HG03521 (cell line): ENCODE data around the gene EXOSC2.
"Not testable (repeated sequence)": the region's sequence is repeated elsewhere in the genome, so short reads cannot be mapped to it uniquely, and the experiment has no call there.

ENCODE experiments used
- ATAC-seq: cut with Tn5 transposase; IDR thresholded peaks from one replicate; pipeline ENCODE4 v1.9.1; 2021; ENCODE audit warnings: mild to moderate bottlenecking, moderate library complexity; ENCODE audit not compliant: unreplicated experiment

EXOSC2 gene

DNA sequence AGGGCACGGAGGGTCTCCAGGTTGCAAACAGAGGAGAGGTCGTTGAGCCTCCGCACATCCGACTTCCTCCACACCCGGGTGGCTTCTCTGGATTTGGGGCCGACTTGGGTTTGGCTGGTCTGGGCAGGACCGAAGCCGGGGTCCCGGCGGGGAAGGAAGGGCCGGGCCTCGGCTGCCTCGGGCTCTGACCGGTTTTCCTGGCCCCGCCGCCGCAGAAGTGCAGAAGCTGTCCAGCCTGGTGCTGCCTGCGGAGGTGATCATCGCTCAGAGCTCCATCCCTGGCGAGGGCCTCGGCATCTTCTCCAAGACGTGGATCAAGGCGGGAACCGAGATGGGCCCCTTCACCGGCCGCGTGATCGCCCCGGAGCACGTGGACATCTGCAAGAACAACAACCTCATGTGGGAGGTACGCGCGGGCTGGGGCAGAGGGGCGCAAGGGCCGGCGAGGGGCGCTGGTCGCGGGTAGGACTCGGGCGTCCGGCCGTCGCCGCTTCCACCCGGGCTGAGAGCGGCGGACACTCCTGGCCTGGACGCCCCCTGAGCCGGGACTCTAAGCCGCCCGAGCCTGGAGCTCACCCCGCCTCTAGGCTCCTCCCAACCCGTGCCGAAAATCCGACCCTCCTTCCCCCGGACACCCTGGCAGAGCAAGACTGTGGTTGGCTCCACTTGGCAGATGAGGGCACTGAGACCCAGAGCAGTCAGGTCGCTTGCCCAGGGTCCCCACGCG is 27.0 kb upstream of the EXOSC2 start:
- no peak for ATAC-seq

DNA sequence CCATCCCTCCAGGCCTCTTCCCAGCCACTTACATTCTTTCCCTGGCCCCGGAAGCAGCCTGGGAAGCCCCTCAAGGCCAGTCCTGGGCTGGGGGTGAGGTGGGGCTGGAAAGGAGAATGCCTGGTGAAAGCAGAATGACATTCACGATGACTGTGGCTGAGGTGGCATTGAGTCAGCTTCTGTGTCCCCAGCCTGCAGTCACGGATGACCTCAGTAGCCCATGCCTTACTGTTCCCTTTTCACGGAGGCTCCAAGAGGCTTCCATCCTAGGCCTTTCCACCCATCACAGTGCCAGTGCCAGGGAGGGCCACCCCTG is 26.5 kb upstream of the EXOSC2 start:
- ATAC-seq, result no peak

DNA sequence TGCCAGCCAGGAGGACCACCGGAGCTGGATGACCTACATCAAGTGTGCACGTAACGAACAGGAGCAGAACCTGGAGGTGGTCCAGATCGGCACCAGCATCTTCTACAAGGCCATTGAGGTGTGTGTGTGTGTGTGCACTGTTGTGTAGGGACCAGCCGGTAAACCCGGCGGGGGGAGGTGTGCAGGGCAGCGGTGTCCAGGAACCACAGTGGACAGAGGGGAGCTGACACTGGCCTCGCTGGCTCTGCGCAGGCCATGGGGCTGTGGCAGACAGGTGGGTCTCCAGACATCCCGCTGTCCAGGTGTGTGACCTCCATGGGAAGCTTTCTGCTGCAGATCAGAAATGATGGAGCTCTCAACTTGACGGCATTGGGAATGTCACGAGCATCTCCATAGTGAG is 25.4 kb upstream of the EXOSC2 start:
- ATAC-seq, result no peak

DNA sequence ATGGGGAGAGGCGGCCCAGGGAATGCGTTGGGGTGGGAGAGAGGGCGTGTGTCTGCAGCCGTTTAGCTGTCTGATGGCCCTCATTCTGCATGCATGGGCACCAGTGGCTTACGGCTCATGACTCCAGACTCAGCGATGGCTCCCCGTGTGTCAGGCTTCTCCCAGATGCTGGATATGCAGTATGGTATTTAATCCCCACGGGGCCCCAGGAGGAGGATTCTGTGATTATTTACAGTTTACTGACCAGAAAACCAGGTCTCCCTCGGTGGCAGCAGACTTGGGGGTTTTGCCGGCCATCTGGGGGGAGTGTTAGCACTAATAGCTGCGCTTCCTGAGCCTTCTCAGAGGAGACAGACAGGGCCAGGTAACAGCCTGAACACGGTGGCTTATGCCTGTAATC is 24.9 kb upstream of the EXOSC2 start:
- ATAC-seq, result no peak

DNA sequence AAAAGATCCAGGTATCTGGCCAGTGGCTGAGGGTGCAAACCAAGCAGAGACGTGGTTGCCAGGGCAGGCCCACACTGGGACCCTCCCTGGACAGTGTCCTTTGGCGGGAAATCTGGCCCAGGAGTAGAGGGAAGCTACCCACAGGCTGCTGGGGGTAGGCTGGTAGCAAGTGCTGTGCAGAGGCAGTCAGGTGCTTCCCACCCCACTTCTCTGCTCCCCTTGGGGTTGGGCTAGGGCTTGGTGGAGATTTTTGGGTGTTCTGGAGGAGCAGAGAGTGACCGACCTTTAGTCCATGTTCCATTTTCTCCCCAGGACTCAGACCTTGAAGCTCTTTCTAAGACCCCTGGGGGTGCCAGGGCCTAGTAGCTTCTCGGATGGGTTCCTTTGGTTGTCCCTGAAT is 23.6 kb upstream of the EXOSC2 start:
- no peak for ATAC-seq

DNA sequence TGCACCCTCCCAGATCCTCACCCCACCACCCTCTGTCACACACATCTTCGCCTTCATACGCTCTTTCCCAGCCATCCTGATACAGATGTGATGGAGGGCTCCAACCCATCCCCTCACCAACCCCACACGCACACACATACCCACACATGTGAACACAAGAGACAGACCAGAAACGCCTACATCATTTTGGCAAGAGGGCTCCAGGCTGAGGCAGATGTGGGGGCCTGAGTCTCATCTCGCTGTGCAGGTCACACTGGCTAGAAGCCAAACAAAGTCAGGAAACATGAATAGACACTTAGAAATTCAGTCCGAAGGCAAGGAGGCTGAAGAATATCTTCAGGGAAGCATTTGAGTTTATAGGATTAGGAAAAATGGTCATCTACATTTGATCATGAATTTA is 22.9 kb upstream of the EXOSC2 start:
- no peak for ATAC-seq

DNA sequence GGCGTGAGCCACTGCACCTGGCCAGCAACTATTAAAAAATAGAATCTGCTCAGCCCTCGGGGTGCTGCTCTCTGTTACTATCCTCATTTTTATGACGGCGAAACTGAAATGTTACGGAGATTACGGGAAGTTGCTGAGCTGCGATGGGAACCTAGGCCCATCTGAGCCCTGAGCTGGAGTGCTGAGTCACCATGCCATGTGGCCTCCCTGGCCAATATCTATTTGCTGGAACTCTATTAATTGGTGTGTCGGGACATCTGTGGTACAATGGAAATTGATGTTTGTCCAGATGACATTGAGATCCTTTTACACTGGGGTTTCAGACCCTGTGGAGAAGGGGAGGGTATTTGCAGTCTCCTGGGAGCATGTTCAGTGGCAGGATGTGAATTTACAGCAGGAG is 21.1 kb upstream of the EXOSC2 start:
- ATAC-seq, result no peak

DNA sequence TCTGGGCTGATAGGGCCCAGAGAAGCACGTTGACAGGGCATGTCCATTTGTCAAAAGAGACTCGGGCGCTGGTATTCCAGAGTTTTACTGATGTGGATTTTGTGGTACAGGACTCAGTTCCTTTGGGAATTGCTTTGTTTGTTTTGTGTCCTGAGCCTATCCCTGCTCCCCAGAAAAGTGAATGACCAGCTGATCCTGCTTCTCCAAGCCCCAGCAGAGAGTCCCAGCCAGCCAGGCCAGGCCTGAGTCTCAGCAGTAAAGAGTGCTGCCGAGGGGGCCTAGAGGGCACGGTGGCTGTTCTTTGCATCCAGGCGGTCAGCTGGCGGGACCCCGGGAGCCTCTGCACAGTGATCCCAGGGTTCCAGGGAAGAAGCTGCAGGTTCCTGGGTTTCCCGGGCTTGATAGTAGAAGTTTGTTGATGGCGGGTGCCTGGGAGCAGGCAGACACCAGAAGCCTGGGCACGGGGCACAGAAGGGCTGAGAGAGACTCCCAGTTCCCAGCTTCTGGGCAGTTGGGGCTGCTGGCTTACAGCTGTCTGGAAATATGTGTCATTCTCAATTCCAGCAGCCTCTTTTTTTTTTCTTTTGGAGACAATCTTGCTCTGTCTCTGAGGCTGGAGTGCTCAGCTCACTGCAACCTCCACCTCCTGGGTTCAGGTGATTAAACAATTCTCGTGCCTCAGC is 20.5 kb upstream of the EXOSC2 start:
- ATAC-seq, result no peak

DNA sequence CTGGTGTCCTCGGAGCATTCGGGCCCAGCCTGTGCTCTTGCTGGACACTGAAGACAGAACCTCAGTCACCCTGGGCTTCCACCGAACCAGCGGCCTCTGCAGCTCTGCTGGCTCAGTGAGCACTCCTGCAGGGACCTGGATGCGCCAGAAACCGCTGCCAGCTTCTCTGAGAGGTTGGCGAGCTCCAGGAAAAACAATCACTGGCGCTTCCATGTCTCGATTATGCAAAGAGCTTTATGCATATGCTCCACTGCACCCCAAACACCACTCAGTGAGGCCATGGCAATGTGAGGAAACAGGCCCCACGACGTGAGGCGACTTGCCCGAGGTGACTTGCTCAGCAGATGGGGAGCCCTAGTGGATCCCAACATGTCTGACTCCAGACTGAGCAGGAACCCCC is 18.2 kb upstream of the EXOSC2 start:
- no peak for ATAC-seq

DNA sequence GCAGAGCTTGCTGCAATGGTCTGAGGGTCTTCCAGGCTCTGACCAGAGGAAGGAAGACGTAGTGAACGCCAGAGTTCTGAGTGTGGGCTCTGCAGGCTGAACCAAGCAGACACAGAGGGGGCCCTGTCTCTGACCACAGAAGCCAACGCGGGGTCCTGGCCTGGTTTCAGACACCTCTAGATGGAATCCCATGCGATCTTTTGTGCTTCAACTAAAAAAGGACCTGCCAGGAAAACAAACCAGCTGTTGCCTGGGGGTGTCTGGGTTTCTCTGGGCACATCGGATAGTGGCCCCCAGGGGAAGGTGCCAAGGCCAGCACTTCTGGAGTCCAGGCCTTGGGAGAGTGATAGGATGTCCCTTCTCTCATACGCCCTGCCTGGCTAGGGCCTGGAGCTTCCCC is 16.3 kb upstream of the EXOSC2 start:
- ATAC-seq, result no peak

DNA sequence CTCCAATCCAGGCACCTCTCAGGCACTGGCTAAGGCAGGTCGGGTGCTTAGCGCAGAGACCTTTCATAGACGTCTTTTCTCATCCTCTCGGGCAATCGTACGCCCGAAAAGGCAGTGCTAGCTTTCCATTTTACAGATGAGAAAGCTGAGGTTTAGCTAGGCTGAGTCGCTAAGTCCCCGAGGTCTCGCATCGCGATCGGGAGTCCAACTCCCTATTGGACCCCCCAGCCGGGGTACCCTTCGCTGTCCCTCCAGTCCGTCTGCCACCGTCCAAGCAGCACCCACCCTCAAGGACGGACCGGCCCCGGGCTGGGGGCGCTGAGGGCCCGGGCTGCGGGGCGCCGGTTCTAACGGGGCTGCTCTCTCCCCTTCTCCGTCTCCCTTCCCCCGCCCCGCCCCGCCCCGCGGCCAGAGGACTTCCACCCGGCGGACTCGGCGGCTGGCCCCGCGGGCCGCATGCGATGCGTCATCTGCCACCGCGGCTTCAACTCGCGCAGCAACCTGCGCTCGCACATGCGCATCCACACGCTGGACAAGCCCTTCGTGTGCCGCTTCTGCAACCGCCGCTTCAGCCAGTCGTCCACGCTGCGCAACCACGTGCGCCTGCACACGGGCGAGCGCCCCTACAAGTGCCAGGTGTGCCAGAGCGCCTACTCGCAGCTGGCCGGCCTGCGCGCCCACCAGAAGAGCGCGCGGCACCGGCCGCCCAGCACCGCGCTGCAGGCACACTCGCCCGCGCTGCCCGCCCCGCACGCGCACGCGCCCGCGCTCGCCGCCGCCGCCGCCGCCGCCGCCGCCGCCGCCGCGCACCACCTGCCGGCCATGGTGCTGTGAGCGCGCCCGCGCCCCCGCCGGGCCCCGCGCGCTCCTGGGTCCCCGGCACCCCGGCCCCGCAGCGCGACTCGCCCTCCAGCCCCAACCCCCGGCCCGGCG is 12.5 kb upstream of the EXOSC2 start:
- ATAC-seq, result no peak

DNA sequence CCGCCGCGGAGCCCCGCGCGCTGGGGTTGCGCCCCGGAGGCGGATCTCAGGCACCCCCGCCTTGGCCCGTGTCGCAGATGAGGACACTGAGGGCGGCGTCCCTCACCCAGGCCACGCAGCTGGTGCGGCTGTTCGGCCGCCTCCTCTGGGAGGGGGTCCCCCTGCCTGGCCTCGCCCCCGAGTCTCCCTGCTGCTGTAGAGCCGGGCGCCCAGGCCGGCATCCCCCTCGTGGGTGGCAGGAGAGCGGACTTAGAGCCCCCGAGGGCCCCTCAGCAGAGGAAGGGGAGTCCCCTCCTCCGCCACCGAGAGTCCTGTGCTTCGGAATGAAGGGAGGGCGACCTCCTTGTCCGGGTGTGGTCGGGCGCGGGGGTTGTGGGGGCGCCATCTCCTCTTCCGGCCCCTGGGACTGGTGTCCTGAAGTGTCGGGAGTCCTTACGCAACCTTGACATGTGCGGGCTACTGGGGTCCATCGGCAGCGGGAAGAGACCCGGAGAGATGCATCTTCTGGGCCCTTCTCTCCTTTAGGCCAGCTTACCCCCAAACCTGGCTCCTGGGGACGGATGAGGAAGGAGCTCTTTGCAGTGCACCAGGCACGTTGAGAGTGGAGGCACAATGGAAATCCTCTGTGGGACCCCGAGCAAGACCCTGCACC is 11.7 kb upstream of the EXOSC2 start:
- no peak for ATAC-seq

DNA sequence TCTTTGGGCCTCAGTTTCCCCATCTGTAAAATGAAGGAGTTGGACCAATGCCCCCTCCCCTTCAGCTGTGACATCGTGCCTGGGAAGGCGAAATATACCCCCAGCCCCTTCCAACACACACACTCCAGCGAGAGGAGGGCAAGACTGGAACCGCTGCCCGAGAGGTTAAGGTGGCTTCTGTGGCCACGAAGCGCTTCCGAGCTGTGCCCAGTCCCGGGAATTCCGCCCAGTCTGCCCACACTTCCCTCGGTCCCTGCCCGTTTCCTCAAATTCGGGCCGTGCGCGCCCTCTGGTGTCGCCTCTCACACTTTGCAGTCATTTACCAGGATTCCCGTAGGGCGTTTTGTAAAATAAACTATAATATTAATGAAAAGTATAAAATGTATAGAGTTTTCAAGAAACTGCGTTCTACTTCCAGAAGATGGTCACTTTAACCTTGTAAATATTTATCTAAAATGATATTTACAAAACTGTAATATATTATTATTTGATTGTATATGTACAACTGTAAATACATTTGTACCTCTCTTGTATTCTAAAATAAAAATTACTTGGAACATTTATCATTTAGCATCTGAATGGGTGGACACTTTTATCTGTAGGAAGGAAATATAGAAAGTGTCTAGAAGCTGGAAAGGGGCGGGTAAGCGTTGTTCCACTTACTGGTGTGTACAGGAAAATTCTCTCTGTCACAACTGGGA is 11.0 kb upstream of the EXOSC2 start:
- ATAC-seq, result no peak

DNA sequence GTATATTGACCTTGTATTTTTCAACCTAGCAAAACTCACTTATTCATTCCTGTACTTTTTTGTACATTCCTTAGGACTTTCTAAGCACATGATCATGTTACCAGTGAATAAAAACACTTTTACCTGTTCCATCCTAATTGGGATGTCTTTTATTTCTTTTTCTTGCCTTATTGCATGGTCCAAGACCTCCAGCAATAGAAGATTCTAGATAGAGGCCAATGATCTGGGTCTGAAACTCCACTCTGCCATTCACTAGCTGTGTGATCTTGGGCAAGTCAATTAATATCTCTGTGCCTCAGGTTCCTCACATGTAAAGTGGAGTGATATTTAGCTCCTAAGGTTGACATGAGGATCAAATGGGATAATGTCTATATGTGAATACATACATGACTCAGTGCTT is 8.5 kb upstream of the EXOSC2 start:
- ATAC-seq, result no peak

DNA sequence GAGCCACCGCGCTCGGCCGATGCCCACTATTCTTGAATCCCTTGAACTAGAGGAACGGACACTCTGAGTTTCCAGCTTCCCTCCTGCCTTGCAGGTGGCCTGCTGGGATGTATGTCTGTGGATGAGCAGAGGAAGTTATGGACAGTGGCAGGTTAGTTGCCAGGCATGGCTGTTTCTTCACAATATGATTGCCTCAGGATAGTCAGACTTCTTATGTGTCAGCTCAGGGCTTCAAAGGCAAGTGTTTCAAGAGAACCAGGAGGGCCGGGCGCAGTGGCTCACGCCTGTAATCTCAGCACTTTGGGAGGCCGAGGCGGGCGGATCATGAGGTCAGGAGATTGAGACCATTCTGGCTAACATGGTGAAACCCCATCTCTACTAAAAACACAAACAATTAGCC is 7.6 kb upstream of the EXOSC2 start:
- not testable (repeated sequence) for ATAC-seq

DNA sequence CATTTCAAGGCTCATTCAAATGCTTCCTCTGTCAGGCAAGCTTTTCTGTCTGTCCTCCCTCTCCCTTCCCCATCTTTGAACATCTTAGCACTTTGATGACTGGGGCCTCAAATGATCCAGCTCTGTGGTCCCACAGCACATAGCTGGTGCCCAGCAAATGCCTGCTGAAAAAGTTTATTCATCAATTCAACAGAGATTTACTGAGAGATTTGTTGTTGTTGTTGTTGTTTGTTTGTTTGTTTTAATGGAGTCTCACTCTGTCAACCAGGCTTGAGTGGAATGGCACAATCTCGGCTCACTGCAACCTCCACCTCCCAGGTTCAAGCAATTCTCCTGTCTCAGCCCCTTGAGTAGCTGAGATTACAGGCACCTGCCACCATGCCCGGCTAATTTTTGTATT is 6.0 kb upstream of the EXOSC2 start:
- ATAC-seq, result no peak

DNA sequence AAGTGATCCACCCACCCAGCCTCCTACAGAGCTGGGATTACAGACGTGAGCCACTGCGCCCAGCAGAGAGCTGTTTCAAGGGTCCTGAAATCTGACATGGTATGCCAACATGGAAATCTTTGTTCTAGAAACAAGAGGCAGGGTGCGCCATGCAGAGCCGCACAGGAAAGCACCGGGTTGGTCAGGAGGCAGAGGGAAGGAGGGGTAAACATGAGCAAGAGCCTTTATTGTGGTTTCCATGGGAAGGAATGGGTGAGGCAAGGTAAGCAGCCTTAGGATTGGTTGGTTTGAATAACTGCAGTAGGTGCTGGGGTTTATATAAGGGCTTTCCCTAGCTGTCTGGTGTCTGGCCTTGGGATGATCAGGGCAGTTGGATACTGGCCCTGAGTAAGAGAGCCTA is 5.5 kb upstream of the EXOSC2 start:
- no peak for ATAC-seq

DNA sequence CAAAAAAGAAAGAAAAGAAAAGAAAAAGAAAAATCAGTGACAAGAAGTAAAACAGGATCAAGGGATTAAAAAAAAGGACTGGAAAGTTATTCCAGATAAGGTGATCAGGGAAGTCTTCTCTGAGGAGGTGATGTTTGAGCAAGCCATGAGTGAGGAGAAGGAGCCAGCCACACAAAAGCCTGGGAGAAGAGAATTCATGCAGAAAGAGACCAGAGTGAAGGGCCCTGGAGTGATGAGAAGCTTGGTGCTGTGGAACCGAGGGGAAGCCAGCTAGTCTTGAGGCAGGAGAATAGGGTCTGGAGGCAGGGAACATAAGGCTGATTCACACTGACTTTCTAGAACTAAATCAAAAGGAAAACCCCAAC is 4.0 kb upstream of the EXOSC2 start:
- ATAC-seq, result no peak

DNA sequence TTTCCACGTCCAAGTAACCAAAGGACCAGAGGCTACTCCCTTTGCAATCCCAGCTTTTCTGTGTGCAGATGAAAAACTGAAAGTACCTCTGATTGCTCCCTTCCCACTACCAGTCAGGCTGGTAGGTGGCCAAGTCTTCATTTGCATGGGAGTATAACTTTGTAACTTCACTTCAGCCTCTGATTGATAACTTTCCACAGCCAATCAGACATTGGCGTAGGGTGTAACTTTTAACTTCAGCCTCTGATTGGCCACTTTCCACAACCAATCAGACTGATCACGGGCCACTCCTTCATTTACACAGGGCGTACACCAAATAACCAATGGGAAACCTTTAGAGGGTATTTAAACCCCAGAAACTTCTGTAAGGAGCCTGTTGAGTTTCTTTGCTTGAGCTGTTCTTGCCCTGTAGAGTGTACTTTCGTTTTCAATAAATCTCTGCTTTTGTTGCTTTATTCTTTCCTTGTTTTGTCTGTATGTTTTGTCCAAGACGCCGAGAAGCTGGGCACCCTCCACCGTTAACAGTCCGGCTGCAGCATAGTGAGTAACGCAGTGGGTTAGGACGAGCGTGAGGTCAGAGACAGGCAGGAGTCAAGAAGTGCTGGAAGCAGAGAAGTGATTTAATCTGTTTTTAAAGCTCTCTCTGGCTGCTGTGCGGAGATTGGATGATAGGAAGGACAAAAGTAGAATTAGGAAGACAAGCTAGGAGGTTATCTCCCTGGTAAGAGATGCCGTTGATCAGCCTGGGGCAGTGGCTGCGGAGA is 3.5 kb upstream of the EXOSC2 start:
- no peak for ATAC-seq

DNA sequence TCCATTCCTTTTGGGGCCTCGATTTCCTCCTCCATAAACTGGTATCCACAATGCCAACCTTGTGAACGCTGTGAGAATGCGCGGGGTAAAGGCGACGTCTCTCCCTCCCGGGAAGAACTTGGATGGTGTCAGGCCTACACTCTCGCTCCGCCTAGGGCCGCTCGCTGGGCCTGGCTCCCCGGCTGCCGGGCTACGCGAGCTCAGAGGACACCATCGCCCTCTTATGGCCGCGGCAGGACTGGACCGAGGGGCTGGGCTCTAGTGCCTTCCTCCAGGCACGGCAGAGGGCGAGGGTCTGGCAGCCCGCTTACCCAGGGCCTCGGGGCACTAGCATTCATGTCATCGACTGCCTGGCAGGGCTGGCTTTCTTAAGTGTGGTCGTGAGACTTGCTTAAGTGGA is 1.3 kb upstream of the EXOSC2 start:
- no peak for ATAC-seq
